Measurements from ENCODE around the gene FAM131A.

GRCh38 chr3:184315543-184315867 lies 21.9 kb upstream of the FAM131A start:
- no peak for TF ChIP-seq POLR2AphosphoS5 (IDR thresholded peaks at IDR 0.05; ENCODE audit: low read depth, low read length)
- no peak for TF ChIP-seq SIN3A (IDR thresholded peaks at IDR 0.05; ENCODE audit: borderline replicate concordance, insufficient read depth, low read length)
- TF ChIP-seq REST (IDR thresholded peaks at IDR 0.05; ENCODE audit: insufficient read depth in 1 of 2, low read depth in 2 of 2, low read length in 2 of 2), result no peak
